ENCODE results near the gene UMPS.
A peak's percentile ranks its signal among the peaks of the same experiment; 100 is the strongest.
"Not testable (repeated sequence)": the region's sequence is repeated elsewhere in the genome, so short reads cannot be mapped to it uniquely, and the experiment has no call there.

The UMPS gene

DNA sequence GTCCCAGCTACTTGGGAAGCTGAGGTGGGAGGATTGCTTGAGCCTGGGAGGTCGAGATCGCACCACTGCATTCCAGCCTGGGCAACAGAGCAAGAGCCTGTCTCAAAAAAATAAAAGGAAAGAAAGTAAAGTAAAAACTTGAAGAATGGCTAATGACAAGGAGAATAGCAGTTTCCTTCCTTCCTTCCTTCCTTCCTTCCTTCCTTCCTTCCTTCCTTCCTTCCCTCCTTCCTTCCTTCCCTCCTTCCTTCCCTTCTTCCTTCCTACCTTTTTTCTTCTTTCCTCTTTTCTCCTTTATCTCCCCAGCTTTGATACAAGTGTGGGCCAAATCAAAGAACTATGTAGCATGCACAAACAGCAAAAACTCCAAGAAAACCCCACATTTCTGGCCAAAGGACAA is 23.0 kb upstream of the UMPS start:
- DNase-seq (ENCODE audit: low read depth in 2 of 2): not testable (repeated sequence)

GRCh38 chr3:124707656-124708062 is 22.6 kb upstream of the UMPS start:
- DNase-seq (ENCODE audit: low read depth in 2 of 2): no peak

- DNase-seq (ENCODE audit: low read depth in 2 of 2): no peak
These were observed 15.9 kb upstream of the UMPS start for GRCh38 chr3:124714223-124714853.

DNA sequence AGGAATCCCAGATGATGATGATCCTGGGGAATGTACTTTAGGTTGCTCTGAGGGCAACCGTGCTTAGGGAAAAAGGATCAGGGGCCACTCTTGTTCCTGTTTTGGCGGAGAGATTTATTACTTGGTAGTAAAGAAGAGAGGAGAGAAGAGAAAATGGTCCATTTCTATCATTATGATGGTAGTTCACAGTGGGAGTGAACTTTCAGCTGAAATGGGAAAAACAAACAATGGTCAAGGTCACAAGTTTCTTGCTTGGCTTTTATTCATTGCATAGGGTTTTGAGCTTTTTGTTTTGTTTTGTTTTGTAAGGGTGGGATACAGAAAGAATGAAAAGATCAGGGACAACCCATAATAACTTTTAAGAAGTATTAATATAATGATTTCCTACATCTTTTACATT is 7.7 kb upstream of the UMPS start:
- DNase-seq (ENCODE audit: low read depth in 2 of 2): no peak

- peak in 1 of 2 donors; percentile 3 for DNase-seq (ENCODE audit: low read depth in 2 of 2)
These were observed 667 bp downstream of the UMPS start for GRCh38 chr3:124730941-124731297.

DNA sequence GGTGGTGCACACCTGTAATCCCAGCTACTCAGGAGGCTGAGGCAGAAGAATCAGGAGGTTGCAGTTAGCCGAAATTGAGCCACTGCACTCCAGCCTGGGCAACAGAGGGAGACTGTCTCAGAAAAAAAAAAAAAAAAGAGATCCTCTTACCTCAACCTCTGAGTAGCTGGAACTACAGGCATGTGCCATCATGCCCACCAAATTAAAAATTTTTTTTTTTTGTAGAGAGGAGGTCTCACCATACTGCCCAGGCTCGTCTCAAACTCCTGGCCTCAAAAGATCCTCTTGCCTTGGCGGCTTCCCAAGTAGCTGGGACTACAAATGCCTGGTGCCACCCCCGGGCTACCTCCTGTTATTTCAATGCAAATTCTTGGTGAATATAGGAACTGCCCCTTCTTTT is 1.5 kb downstream of the UMPS start:
- no peak for DNase-seq (ENCODE audit: low read depth in 2 of 2)

GRCh38 chr3:124741027-124741426 is 10.8 kb downstream of the UMPS start:
- no peak for DNase-seq (ENCODE audit: low read depth in 2 of 2)

GRCh38 chr3:124745756-124746155 is 15.5 kb downstream of the UMPS start:
- DNase-seq (ENCODE audit: low read depth in 2 of 2): no peak

- no peak for DNase-seq (ENCODE audit: low read depth in 2 of 2)
These were observed 17.1 kb downstream of the UMPS start for GRCh38 chr3:124747111-124747981.

- DNase-seq (ENCODE audit: low read depth in 2 of 2): no peak
These were observed 18.4 kb downstream of the UMPS start for GRCh38 chr3:124748560-124749198.

DNA sequence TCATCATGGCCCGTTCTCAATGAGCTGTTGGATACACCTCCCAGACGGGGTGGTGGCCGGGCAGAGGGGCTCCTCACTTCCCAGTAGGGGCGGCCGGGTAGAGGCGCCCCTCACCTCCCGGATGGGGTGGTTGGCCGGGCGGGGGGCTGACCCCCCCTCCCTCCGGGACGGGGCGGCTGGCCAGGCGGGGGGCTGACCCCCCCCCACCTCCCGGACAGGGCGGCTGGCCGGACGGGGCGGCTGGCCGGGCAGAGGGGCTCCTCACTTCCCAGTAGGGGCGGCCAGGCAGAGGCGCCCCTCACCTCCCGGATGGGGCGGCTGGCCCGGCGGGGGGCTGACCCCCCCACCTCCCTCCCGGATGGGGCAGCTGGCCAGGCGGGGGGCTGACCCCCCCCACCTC is 19.6 kb downstream of the UMPS start:
- DNase-seq (ENCODE audit: low read depth in 2 of 2): not testable (repeated sequence)

DNA sequence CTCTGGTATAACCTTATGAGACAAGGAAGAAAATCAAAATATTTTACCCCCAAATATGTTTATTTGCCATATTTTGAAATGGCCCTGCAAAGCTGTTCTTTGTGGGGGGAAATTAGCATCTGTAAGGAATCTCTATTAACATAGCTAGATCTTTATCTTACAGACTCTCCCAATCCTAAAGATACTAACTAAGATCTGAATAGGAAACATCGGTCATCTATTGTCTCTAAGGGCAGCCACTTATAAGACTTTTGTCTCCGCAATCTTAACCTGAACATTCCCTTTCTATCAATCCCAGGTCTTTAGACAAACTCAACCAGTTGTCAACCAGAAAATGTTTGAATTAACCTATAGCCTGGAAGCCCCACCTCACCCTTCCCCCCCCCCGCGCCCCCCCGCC is 21.2 kb downstream of the UMPS start:
- no peak for DNase-seq (ENCODE audit: low read depth in 2 of 2)

DNA sequence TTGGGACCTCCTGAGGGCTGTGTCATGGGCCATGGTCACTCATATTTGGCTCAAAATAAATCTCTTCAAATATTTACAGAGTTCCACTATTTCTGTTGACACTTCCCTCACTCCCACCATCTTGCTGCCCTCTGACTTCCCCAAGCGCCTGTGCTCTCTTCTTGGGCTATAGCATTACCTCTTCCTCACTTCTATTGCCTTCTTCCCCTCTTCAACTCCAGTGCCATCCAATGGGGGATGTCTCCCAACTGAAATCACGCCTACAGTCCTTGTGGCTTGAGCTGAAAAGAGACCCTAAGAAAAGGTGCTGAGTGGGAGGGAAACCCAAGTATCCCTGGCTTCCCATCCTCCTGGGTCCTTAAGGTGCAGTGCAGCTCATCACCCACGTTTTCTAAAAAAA is 21.8 kb downstream of the UMPS start:
- no peak for DNase-seq (ENCODE audit: low read depth in 2 of 2)

GRCh38 chr3:124757926-124758325 is 27.7 kb downstream of the UMPS start:
- DNase-seq (ENCODE audit: low read depth in 2 of 2): not testable (repeated sequence)

- DNase-seq (ENCODE audit: low read depth in 2 of 2): no peak
These were observed 28.8 kb downstream of the UMPS start for GRCh38 chr3:124758851-124759635.

DNA sequence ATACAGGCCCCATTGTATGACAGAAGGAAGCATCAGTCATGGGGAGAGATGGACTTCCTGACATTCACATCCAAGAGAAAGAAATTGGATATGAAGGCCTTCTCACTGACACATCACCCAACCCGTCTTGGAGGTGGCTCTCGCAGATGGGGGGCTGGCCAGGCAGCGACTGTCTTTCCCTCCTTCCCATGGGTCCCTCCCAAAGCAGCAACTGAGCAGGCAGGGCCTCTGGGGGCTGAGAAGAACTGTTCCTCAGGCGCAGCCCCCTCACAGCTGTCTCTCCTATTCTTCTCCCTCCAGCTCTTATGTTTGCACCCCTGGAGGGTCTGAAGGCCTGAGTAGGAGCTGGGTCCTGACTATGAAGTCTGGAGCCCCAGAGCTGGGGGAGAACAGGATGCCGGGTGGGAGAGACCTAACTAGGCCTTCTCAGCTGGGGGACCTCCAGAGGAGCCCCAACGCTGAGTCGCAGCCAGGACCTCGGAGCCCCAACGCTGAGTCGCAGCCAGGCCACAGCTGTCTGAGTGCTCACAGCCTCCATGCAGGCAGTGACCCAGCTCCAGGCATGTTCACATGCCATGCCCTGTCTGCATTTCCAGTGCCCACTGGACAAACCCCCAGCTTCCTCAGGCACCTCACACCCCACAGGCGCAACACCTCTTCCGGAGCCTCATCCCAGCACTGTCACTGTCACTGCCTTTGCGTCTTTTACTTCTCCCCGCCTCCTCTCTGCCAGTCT is 29.6 kb downstream of the UMPS start:
- no peak for DNase-seq (ENCODE audit: low read depth in 2 of 2)

DNA sequence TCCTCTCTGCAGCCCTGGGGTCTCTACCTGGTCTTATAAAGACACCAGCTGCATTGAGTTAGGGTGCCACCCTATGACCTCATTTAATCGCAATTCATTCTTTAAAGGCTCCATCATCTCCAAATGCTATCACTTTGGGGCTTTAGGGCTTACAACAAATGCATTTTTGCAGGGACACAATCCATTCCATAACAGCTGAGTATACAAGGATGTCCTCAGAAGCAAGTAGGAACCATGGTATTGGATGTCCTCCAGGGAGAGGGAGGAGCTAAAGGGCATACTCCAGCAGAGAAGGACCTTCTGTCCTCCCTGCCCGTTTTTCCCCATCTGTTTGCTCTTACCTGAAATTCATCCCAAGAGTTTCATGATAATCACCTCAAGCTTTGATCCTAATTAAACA is 30.3 kb downstream of the UMPS start:
- DNase-seq (ENCODE audit: low read depth in 2 of 2): no peak

GRCh38 chr3:124761250-124761796 is 31.1 kb downstream of the UMPS start:
- peak; percentile 55 to 71 for DNase-seq (ENCODE audit: low read depth in 2 of 2)

- no peak for DNase-seq (ENCODE audit: low read depth in 2 of 2)
These were observed 31.8 kb downstream of the UMPS start for GRCh38 chr3:124761935-124762660.

DNA sequence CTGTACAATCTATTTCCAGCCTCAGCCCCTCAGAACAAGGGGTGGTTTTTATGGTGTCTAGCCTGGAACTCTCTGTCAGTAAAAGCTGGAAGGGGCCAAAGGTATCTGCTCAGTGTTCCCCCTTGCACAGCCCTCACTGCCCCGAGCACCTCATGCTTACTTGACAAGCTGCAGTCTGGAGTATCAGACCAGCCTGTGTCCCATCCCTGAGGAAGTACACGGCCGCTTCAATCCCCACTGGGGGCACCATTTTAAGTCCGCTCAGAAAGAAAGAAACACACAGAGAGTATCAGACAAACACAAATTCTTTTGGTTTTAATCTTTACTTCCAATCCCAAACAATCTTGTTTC is 32.4 kb downstream of the UMPS start:
- no peak for DNase-seq (ENCODE audit: low read depth in 2 of 2)

DNA sequence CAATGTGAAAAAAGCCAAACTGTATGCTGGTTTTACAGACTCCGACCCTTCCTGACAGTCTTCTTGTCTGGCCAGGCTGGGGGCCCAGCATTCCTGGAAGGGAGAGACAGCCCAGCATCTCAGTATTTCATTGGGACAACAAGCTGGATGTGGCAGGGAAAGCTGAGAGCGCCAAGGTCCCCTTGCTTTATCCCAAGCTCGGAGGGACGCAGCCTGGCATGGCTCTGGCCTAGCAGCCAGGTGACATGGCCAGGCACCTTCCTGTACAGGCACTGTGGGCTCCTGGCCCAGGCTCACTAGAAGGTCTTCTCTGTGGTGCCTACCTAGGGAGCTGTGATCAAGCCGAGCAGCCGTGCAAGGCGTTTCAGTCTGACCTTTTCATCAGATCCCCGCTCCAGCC is 33.0 kb downstream of the UMPS start:
- DNase-seq (ENCODE audit: low read depth in 2 of 2): no peak

All from stimulated activated CD8-positive, alpha-beta memory T cell treated with anti-CD3 and anti-CD28 coated beads, Interleukin-2, amount 100 ng/mL, for 48 hours (primary cell).